GM13976 (cell line): ENCODE data around the gene ME3.
"Not testable (repeated sequence)": the region's sequence is repeated elsewhere in the genome, so short reads cannot be mapped to it uniquely, and the experiment has no call there.

Source experiments
- DNase-seq: peaks from one replicate; pipeline ENCODE4 v3.0.0; 2012; ENCODE audit warnings: low spot score
- CTCF ChIP-seq: IDR thresholded peaks from 2 replicates; pipeline ENCODE4 v1.5.1; 2012; ENCODE audit warnings: borderline replicate concordance, mild to moderate bottlenecking; ENCODE audit not compliant: insufficient read depth; ENCODE audit errors: extremely low read depth, missing control alignments, control extremely low read depth
- in situ Hi-C: fragments of 300-500 bp; cut with MboI; formaldehyde crosslinking; loops from one replicate; pipeline ENCODE4 v1.12.0; 2022; ENCODE audit warnings: low sequenced_read_pairs, mixed read lengths, inconsistent platforms; ENCODE audit not compliant: unreplicated experiment

Gene ME3

GRCh38 chr11:86443415-86443814 is 229.0 kb downstream of the ME3 start:
- in situ Hi-C loops = no loop called here
- TF ChIP-seq CTCF = no peak

DNA sequence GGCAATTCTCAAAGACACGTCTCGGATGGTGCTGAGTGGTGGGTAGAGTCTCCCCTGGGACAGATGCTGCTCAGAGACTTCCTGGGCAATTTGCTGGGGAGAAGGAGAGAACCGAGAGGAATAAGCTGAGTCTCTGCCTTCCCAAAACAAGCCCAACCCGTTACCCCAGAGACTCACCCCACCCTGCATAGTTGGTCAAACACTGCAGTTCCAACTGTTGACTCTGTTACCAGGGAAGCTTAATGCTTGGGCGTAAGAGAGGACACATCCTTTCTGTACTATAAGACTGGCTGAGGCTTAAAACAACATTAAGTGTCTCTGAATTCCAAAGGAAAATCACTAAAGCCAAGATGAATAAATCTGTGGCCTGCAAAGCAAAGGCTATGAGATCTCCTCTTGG is 229.6 kb downstream of the ME3 start:
- no peak for TF ChIP-seq CTCF
- no peak for DNase-seq
- in situ Hi-C loops = no loop called here

More at GRCh38 chr11:86443415-86443814, 229.0 kb downstream of the ME3 start:
- no peak for DNase-seq

DNA sequence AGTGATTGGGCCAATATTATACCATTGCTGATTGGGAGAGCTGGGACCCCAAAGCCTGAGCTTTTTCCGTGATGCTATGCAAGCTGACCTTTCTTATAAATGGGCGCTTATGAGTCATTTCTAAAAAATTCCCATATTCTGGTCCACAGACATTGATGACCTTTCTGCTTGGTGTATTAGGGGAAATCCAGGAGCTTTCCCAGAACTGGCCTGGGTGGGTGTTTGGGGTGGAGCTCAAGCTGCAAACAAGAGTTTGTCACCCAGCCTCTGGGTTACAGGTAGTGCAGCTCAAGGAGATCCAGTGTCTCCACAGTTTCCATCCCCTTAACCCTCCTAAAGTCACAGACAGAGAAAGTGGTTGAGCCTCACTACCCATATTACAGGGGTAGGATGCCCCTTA is 230.0 kb downstream of the ME3 start:
- TF ChIP-seq CTCF = no peak
- no peak for DNase-seq
- in situ Hi-C loops = no loop called here

DNA sequence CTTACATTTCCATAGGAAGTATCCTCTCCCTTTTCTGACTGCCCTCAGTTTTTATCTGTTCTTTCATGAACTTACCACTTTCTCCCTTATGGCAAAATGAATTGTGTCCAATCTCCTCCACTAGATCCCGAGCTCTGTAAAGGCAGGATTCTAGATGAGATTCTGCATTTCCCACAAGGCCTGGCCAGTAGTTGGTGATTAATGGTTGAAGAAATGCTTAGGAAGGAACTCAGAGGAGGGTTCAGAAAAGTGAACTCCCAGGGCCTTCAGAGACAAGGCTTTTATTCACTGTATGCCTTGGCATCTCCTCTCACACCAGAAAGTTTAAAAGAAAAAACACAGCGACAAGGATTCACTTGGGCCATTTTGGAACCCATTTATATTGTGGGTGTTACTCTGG is 231.6 kb downstream of the ME3 start:
- in situ Hi-C loops = no loop called here
- DNase-seq = no peak
- no peak for TF ChIP-seq CTCF

- in situ Hi-C loops = no loop called here
- no peak for DNase-seq
- TF ChIP-seq CTCF = no peak
Observed at GRCh38 chr11:86440305-86440716, 232.1 kb downstream of the ME3 start.

GRCh38 chr11:86438685-86439084 is 233.7 kb downstream of the ME3 start:
- TF ChIP-seq CTCF = no peak
- in situ Hi-C loops = no loop called here
- DNase-seq = no peak

GRCh38 chr11:86435711-86436110 is 236.7 kb downstream of the ME3 start:
- in situ Hi-C loops = no loop called here
- TF ChIP-seq CTCF = no peak
- no peak for DNase-seq

GRCh38 chr11:86433361-86434095 is 238.9 kb downstream of the ME3 start:
- in situ Hi-C loops, DNase-seq: not testable (repeated sequence)
